Sigmoid colon (tissue), 4 donors: ENCODE data around the gene FSTL5.

Experiments used
- EP300 ChIP-seq, 4 donors: sonication (generic); formaldehyde crosslinking; IDR thresholded peaks; one replicate each; pipeline ENCODE4 v1.6.1; 2017; ENCODE audit warnings: antibody characterized with exemption in 4 of 4
- POLR2A ChIP-seq, 2 donors: fragments of 450-650 bp; IDR thresholded peaks; one replicate each; pipeline ENCODE4 v1.6.1; 2016; ENCODE audit warnings: antibody characterized with exemption in 2 of 2, mild to moderate bottlenecking in 2 of 2, moderate library complexity in 2 of 2

- TF ChIP-seq EP300 (IDR thresholded peaks at IDR 0.05) = no peak
- no peak for TF ChIP-seq POLR2A (IDR thresholded peaks at IDR 0.05)
Measured at GRCh38 chr4:162157241-162157640, 6.6 kb downstream of the FSTL5 start.
